Loucy (cell line): ENCODE data around the gene LCMT1.

Experiments
- H2AFZ ChIP-seq: fragments of 200-600 bp; sonication (generic); 2 replicates; pipeline ENCODE4 v1.6.0; 2016; ENCODE audit warnings: antibody characterized with exemption, mild to moderate bottlenecking, low read length, moderate library complexity
- H3F3A ChIP-seq: fragments of 200-600 bp; 2 replicates; pipeline ENCODE4 v1.6.0; 2016; ENCODE audit warnings: antibody characterized with exemption, low read depth, mild to moderate bottlenecking
- H3K27me3 ChIP-seq: fragments of 200-600 bp; sonication (generic); 2 replicates; pipeline ENCODE4 v1.6.1; 2014; ENCODE audit warnings: low read length, mild to moderate bottlenecking; ENCODE audit not compliant: insufficient read depth, poor library complexity, severe bottlenecking
- H3K36me3 ChIP-seq: fragments of 200-600 bp; sonication (generic); 2 replicates; pipeline ENCODE4 v1.6.1; 2016; ENCODE audit warnings: low read length; ENCODE audit not compliant: insufficient read depth
- H3K4me1 ChIP-seq: fragments of 200-600 bp; sonication (generic); 2 replicates; pipeline ENCODE4 v1.5.1; 2014; ENCODE audit warnings: low read length, mild to moderate bottlenecking; ENCODE audit not compliant: insufficient read depth, poor library complexity, severe bottlenecking
- H3K4me2 ChIP-seq: fragments of 200-600 bp; sonication (generic); 2 replicates; pipeline ENCODE4 v1.6.0; 2014; ENCODE audit warnings: antibody characterized with exemption, low read length, low read depth, mild to moderate bottlenecking; ENCODE audit not compliant: poor library complexity, severe bottlenecking
- H3K4me3 ChIP-seq: fragments of 200-600 bp; sonication (generic); 2 replicates; pipeline ENCODE4 v1.5.1; 2014; ENCODE audit warnings: low read length, mild to moderate bottlenecking, mixed read lengths; ENCODE audit not compliant: poor library complexity, severe bottlenecking
- H3K79me2 ChIP-seq: fragments of 200-600 bp; sonication (generic); 2 replicates; pipeline ENCODE4 v1.6.1; 2014; ENCODE audit warnings: low read length; ENCODE audit not compliant: insufficient read depth
- H3K9ac ChIP-seq: fragments of 200-600 bp; sonication (generic); 2 replicates; pipeline ENCODE4 v1.6.0; 2014; ENCODE audit warnings: mild to moderate bottlenecking, low read depth, low read length, moderate library complexity; ENCODE audit not compliant: poor library complexity, severe bottlenecking
- H3K9me2 ChIP-seq: fragments of 200-600 bp; sonication (generic); replicated peaks from 2 replicates; pipeline ENCODE4 v1.6.1; 2016; ENCODE audit warnings: low read depth, low read length, mixed read lengths
- H3K9me3 ChIP-seq: fragments of 200-600 bp; sonication (generic); 2 replicates; pipeline ENCODE4 v1.6.1; 2014; ENCODE audit warnings: mild to moderate bottlenecking, antibody characterized with exemption, low read length, low read depth; ENCODE audit not compliant: insufficient read depth
- H4K20me1 ChIP-seq: fragments of 200-600 bp; sonication (generic); 2 replicates; pipeline ENCODE4 v1.6.0; 2014; ENCODE audit warnings: antibody characterized with exemption, low read length, mild to moderate bottlenecking; ENCODE audit not compliant: insufficient read depth, poor library complexity, severe bottlenecking
- EZH2phosphoT487 ChIP-seq: fragments of 200-600 bp; IDR thresholded peaks from 2 replicates; pipeline ENCODE4 v1.6.1; 2018; ENCODE audit warnings: antibody characterized with exemption, mild to moderate bottlenecking, moderate library complexity, borderline replicate concordance
- TF ChIP-seq, protein P1 (sequence below): fragments of 200-600 bp; sonication (generic); conservative IDR thresholded peaks from 2 replicates; pipeline ENCODE4 v1.5.1; 2014; ENCODE audit warnings: mild to moderate bottlenecking, antibody characterized with exemption, low read length

Gene LCMT1

GRCh38 chr16:25097276-25097975, 14.1 kb upstream of the LCMT1 start:
- Histone ChIP-seq H3F3A (peaks cover 23% of the 10 kb centered on the region), H3K79me2 (no peaks in the 10 kb centered on the region), H3K4me3 (no peak overlapping the region), H3K9me3 (no peaks in the 10 kb centered on the region), H3K9ac (no peak overlapping the region), H2AFZ (no peak overlapping the region), H3K4me1 (peaks cover 33% of the 10 kb centered on the region), H3K4me2 (no peak overlapping the region), H3K9me2 (no peaks in the 10 kb centered on the region), H4K20me1 (no peaks in the 10 kb centered on the region), H3K27me3 (no peaks in the 10 kb centered on the region), H3K36me3 (no peaks in the 10 kb centered on the region)
- TF ChIP-seq, protein P1, sequence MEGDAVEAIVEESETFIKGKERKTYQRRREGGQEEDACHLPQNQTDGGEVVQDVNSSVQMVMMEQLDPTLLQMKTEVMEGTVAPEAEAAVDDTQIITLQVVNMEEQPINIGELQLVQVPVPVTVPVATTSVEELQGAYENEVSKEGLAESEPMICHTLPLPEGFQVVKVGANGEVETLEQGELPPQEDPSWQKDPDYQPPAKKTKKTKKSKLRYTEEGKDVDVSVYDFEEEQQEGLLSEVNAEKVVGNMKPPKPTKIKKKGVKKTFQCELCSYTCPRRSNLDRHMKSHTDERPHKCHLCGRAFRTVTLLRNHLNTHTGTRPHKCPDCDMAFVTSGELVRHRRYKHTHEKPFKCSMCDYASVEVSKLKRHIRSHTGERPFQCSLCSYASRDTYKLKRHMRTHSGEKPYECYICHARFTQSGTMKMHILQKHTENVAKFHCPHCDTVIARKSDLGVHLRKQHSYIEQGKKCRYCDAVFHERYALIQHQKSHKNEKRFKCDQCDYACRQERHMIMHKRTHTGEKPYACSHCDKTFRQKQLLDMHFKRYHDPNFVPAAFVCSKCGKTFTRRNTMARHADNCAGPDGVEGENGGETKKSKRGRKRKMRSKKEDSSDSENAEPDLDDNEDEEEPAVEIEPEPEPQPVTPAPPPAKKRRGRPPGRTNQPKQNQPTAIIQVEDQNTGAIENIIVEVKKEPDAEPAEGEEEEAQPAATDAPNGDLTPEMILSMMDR = no peak
- no peak for TF ChIP-seq EZH2phosphoT487

- H3K27me3 ChIP-seq = no peaks in the 10 kb centered on the region
- no peaks in the 10 kb centered on the region for H3K9me3 ChIP-seq
- H3K4me1 ChIP-seq = peaks cover 3% of the 10 kb centered on the region
- H4K20me1 ChIP-seq = no peaks in the 10 kb centered on the region
- no peak overlapping the region for H2AFZ ChIP-seq
- H3F3A ChIP-seq = no peaks in the 10 kb centered on the region
- no peaks in the 10 kb centered on the region for H3K36me3 ChIP-seq
- no peak overlapping the region for H3K4me3 ChIP-seq
- H3K9me2 ChIP-seq = no peaks in the 10 kb centered on the region
- no peak overlapping the region for H3K4me2 ChIP-seq
- H3K79me2 ChIP-seq = no peaks in the 10 kb centered on the region
- TF ChIP-seq, protein P1 = no peak
- TF ChIP-seq EZH2phosphoT487 = no peak
- no peak overlapping the region for H3K9ac ChIP-seq
Measured at GRCh38 chr16:25100511-25100910, 11.0 kb upstream of the LCMT1 start.

DNA sequence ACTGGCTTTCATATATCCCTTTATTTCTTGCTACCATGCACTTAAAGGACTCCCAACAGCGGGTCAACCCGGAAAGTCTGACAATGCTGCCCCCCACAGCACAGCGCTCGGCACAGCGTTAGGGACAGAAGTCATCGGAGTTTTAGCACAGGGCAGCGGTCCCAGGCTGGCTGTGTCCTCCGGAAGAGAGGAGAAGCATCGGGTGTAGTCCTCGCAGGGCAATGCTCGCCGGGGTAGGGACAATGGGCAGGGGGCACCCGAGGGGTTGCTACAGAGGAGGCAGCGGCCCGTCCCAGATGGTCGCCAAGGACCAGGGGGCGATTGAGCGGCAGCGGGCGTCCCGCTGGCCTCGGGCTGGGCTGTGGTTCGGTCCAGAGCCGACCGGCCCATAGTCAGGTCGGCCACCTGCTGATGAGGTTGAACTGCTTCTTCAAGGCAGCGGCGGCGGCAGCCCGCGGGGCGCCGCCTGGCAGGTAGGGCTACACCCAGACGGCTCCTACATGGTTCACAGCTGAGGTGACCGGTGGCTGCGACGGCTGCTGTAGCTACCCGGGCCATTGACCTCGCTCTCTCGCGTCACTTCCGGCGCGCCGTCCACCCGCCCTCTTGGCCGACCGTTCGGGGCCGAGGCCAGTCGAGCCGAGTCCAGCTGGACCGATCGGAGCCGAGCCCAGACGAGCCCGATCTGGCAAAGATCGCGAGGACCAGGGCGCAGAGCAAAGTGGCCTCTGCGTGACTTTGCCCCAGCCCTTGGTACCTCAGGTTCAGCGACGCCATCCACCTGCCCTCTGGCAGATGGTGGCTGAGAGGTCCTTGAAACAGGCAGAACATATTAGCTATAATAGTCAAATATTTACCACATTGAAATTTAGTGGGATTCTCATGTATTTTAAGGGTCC, 4.7 kb upstream of the LCMT1 start:
- Histone ChIP-seq H3K4me1 (peaks cover 22% of the 10 kb centered on the region), H3K9me2 (no peaks in the 10 kb centered on the region), H3K9me3 (no peaks in the 10 kb centered on the region), H3K4me3 (peak overlapping the region; percentile 85), H3F3A (peaks cover 3% of the 10 kb centered on the region; the same call in 1 of the 2 replicates), H3K36me3 (no peaks in the 10 kb centered on the region), H4K20me1 (peaks cover 1% of the 10 kb centered on the region), H3K4me2 (peak overlapping the region; percentile 97), H3K9ac (peak overlapping the region; percentile 87), H3K79me2 (peaks cover 12% of the 10 kb centered on the region), H3K27me3 (no peaks in the 10 kb centered on the region), H2AFZ (peak overlapping the region; percentile 87)
- TF ChIP-seq EZH2phosphoT487 = no peak
- TF ChIP-seq, protein P1 = peak; percentile 76
